ENCODE data around the gene C17orf114.

The C17orf114 gene

GRCh38 chr17:4802228-4802627 is at the start of gene C17orf114:
Gene C17orf114, minus strand, starts transcription at chr17:4802328.
- DNase-seq, result no peak
- Histone ChIP-seq H3K4me3 (no peak within 1 kb of the TSS), H3K36me3 (no peaks in the 10 kb centered on the region), H3K27me3 (no peaks in the 10 kb centered on the region), H3K9me3 (no peaks in the 10 kb centered on the region)

- no peaks in the 10 kb centered on the region for H3K9me3 ChIP-seq
- no peaks in the 10 kb centered on the region for H3K27me3 ChIP-seq
- H3K36me3 ChIP-seq, result no peaks in the 10 kb centered on the region
- DNase-seq, result no peak
- no peak overlapping the region for H3K4me3 ChIP-seq
These were observed 49.0 kb upstream of the C17orf114 start for GRCh38 chr17:4851084-4851483.

- Histone ChIP-seq H3K4me3 (no peak overlapping the region), H3K9me3 (no peaks in the 10 kb centered on the region), H3K36me3 (no peaks in the 10 kb centered on the region), H3K27me3 (no peaks in the 10 kb centered on the region)
- DNase-seq, result no peak
These were observed 48.1 kb upstream of the C17orf114 start for GRCh38 chr17:4850246-4850645.

GRCh38 chr17:4849011-4849536 is 46.9 kb upstream of the C17orf114 start:
- H3K4me3 ChIP-seq, result no peak overlapping the region
- no peaks in the 10 kb centered on the region for H3K27me3 ChIP-seq
- DNase-seq, result no peak
- no peaks in the 10 kb centered on the region for H3K9me3 ChIP-seq
- H3K36me3 ChIP-seq, result no peaks in the 10 kb centered on the region

GRCh38 chr17:4846635-4847390 is 44.7 kb upstream of the C17orf114 start:
- Histone ChIP-seq H3K36me3 (no peaks in the 10 kb centered on the region), H3K9me3 (no peaks in the 10 kb centered on the region), H3K27me3 (no peaks in the 10 kb centered on the region), H3K4me3 (no peak overlapping the region)
- no peak for DNase-seq

GRCh38 chr17:4845118-4845517 is 43.0 kb upstream of the C17orf114 start:
- no peak for DNase-seq
- no peak overlapping the region for H3K4me3 ChIP-seq
- H3K36me3 ChIP-seq, result no peaks in the 10 kb centered on the region
- no peaks in the 10 kb centered on the region for H3K9me3 ChIP-seq
- no peaks in the 10 kb centered on the region for H3K27me3 ChIP-seq

GRCh38 chr17:4843321-4844000 is 41.3 kb upstream of the C17orf114 start:
- DNase-seq, result no peak
- Histone ChIP-seq H3K9me3 (no peaks in the 10 kb centered on the region), H3K36me3 (no peaks in the 10 kb centered on the region), H3K27me3 (no peaks in the 10 kb centered on the region), H3K4me3 (no peak overlapping the region)

GRCh38 chr17:4842376-4842775 is 40.2 kb upstream of the C17orf114 start:
- no peak for DNase-seq
- no peaks in the 10 kb centered on the region for H3K27me3 ChIP-seq

GRCh38 chr17:4840893-4841242 is 38.7 kb upstream of the C17orf114 start:
- H3K4me3 ChIP-seq, result no peak overlapping the region
- H3K36me3 ChIP-seq, result no peaks in the 10 kb centered on the region
- no peak for DNase-seq
- H3K9me3 ChIP-seq, result no peaks in the 10 kb centered on the region
- H3K27me3 ChIP-seq, result no peaks in the 10 kb centered on the region

More at GRCh38 chr17:4842376-4842775, 40.2 kb upstream of the C17orf114 start:
- no peaks in the 10 kb centered on the region for H3K36me3 ChIP-seq
- H3K9me3 ChIP-seq, result no peaks in the 10 kb centered on the region
- H3K4me3 ChIP-seq, result no peak overlapping the region

- Histone ChIP-seq H3K4me3 (no peak overlapping the region), H3K36me3 (no peaks in the 10 kb centered on the region), H3K27me3 (no peaks in the 10 kb centered on the region), H3K9me3 (no peaks in the 10 kb centered on the region)
- DNase-seq, result peak; percentile 17
These were observed 38.1 kb upstream of the C17orf114 start for GRCh38 chr17:4839965-4840892.

GRCh38 chr17:4839221-4839620 is 37.1 kb upstream of the C17orf114 start:
- no peaks in the 10 kb centered on the region for H3K27me3 ChIP-seq
- no peaks in the 10 kb centered on the region for H3K36me3 ChIP-seq
- no peak for DNase-seq
- H3K9me3 ChIP-seq, result no peaks in the 10 kb centered on the region
- H3K4me3 ChIP-seq, result no peak overlapping the region

- no peaks in the 10 kb centered on the region for H3K36me3 ChIP-seq
These were observed 36.2 kb upstream of the C17orf114 start for GRCh38 chr17:4838309-4838785.

GRCh38 chr17:4837471-4838308 is 35.6 kb upstream of the C17orf114 start:
- Histone ChIP-seq H3K27me3 (no peaks in the 10 kb centered on the region), H3K9me3 (no peaks in the 10 kb centered on the region), H3K36me3 (no peaks in the 10 kb centered on the region), H3K4me3 (no peak overlapping the region)
- DNase-seq, result no peak

More at GRCh38 chr17:4838309-4838785, 36.2 kb upstream of the C17orf114 start:
- no peak overlapping the region for H3K4me3 ChIP-seq
- no peak for DNase-seq
- no peaks in the 10 kb centered on the region for H3K27me3 ChIP-seq
- no peaks in the 10 kb centered on the region for H3K9me3 ChIP-seq

GRCh38 chr17:4836221-4836620 is 34.1 kb upstream of the C17orf114 start:
- Histone ChIP-seq H3K4me3 (no peak overlapping the region), H3K27me3 (no peaks in the 10 kb centered on the region), H3K9me3 (no peaks in the 10 kb centered on the region), H3K36me3 (no peaks in the 10 kb centered on the region)
- no peak for DNase-seq

- H3K4me3 ChIP-seq, result peak overlapping the region; percentile 69
- DNase-seq, result no peak
- H3K36me3 ChIP-seq, result no peaks in the 10 kb centered on the region
- no peaks in the 10 kb centered on the region for H3K27me3 ChIP-seq
- H3K9me3 ChIP-seq, result no peaks in the 10 kb centered on the region
These were observed 32.5 kb upstream of the C17orf114 start for GRCh38 chr17:4834681-4835020.

All from MG63 (cell line).